ENCODE results near the gene FOXA2.
"Not testable (repeated sequence)": the region's sequence is repeated elsewhere in the genome, so short reads cannot be mapped to it uniquely, and the experiment has no call there.

The FOXA2 gene

GRCh38 chr20:22617160-22617559, 32.8 kb upstream of the FOXA2 start:
- H3K9ac ChIP-seq (ENCODE audit: insufficient read length): no peak overlapping the region
- no peak overlapping the region for H3K4me3 ChIP-seq
- TF ChIP-seq EZH2 (IDR thresholded peaks at IDR 0.05) (no peak), FOXP2 (optimal IDR thresholded peaks at IDR 0.05; ENCODE audit: control extremely low read depth, extremely low read length, insufficient read depth) (no peak), POLR2AphosphoS5 (IDR thresholded peaks at IDR 0.05; ENCODE audit: borderline replicate concordance, low read depth, low read length) (no peak)
- no peaks in the 10 kb centered on the region for H3K36me3 ChIP-seq (ENCODE audit: insufficient read depth, low read length)
- no peak overlapping the region for H3K27ac ChIP-seq
- no peak for DNase-seq (ENCODE audit: low read depth, low spot score)
- H3K9me3 ChIP-seq (ENCODE audit: low read depth, low read length): no peaks in the 10 kb centered on the region

DNA sequence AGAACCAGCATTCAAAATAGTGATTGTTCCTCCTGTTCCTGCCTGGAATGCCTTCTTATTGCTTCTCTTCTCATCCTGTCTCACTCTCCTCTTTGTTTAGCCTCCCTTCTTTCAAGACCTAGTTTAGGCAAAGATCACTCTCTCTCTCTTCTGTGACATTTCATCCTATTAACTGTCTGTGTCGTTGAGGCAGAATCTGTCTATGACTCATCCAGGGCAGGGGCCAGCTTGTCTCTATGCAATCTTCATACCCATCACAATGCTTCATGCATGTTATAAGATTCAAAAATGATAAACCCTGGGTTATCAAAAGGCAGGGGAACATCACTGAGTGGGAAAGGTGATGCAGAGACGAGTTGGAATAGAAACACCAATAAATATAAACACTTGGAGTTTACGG, 32.2 kb upstream of the FOXA2 start:
- Histone ChIP-seq H3K9me3 (ENCODE audit: low read depth, low read length) (no peaks in the 10 kb centered on the region), H3K36me3 (ENCODE audit: insufficient read depth, low read length) (no peaks in the 10 kb centered on the region), H3K27ac (no peak overlapping the region), H3K4me3 (no peak overlapping the region), H3K9ac (ENCODE audit: insufficient read length) (no peak overlapping the region)
- no peak for DNase-seq (ENCODE audit: low read depth, low spot score)
- no peak for TF ChIP-seq POLR2AphosphoS5 (IDR thresholded peaks at IDR 0.05; ENCODE audit: borderline replicate concordance, low read depth, low read length)
- TF ChIP-seq EZH2 (IDR thresholded peaks at IDR 0.05): no peak
- TF ChIP-seq FOXP2 (optimal IDR thresholded peaks at IDR 0.05; ENCODE audit: control extremely low read depth, extremely low read length, insufficient read depth): no peak

- H3K4me3 ChIP-seq: no peak overlapping the region
- DNase-seq (ENCODE audit: low read depth, low spot score): no peak
- no peaks in the 10 kb centered on the region for H3K36me3 ChIP-seq (ENCODE audit: insufficient read depth, low read length)
- no peak overlapping the region for H3K27ac ChIP-seq
- TF ChIP-seq POLR2AphosphoS5 (IDR thresholded peaks at IDR 0.05; ENCODE audit: borderline replicate concordance, low read depth, low read length) (no peak), FOXP2 (optimal IDR thresholded peaks at IDR 0.05; ENCODE audit: control extremely low read depth, extremely low read length, insufficient read depth) (no peak)
- no peak overlapping the region for H3K9ac ChIP-seq (ENCODE audit: insufficient read length)
- no peaks in the 10 kb centered on the region for H3K9me3 ChIP-seq (ENCODE audit: low read depth, low read length)
Observed at GRCh38 chr20:22615425-22615824, 31.1 kb upstream of the FOXA2 start.

GRCh38 chr20:22611636-22612035, 27.3 kb upstream of the FOXA2 start:
- no peak overlapping the region for H3K9ac ChIP-seq (ENCODE audit: insufficient read length)
- TF ChIP-seq FOXP2 (optimal IDR thresholded peaks at IDR 0.05; ENCODE audit: control extremely low read depth, extremely low read length, insufficient read depth) (no peak), POLR2AphosphoS5 (IDR thresholded peaks at IDR 0.05; ENCODE audit: borderline replicate concordance, low read depth, low read length) (no peak), EZH2 (IDR thresholded peaks at IDR 0.05) (no peak)
- no peak overlapping the region for H3K27ac ChIP-seq
- no peak overlapping the region for H3K4me3 ChIP-seq
- DNase-seq (ENCODE audit: low read depth, low spot score): no peak
- H3K9me3 ChIP-seq (ENCODE audit: low read depth, low read length): no peaks in the 10 kb centered on the region
- no peaks in the 10 kb centered on the region for H3K36me3 ChIP-seq (ENCODE audit: insufficient read depth, low read length)

GRCh38 chr20:22607695-22608094, 23.3 kb upstream of the FOXA2 start:
- no peak overlapping the region for H3K4me3 ChIP-seq
- TF ChIP-seq EZH2 (IDR thresholded peaks at IDR 0.05): no peak
- no peak overlapping the region for H3K27ac ChIP-seq
- no peak overlapping the region for H3K9ac ChIP-seq (ENCODE audit: insufficient read length)
- no peaks in the 10 kb centered on the region for H3K36me3 ChIP-seq (ENCODE audit: insufficient read depth, low read length)
- H3K9me3 ChIP-seq (ENCODE audit: low read depth, low read length): no peaks in the 10 kb centered on the region
- DNase-seq (ENCODE audit: low read depth, low spot score): no peak

DNA sequence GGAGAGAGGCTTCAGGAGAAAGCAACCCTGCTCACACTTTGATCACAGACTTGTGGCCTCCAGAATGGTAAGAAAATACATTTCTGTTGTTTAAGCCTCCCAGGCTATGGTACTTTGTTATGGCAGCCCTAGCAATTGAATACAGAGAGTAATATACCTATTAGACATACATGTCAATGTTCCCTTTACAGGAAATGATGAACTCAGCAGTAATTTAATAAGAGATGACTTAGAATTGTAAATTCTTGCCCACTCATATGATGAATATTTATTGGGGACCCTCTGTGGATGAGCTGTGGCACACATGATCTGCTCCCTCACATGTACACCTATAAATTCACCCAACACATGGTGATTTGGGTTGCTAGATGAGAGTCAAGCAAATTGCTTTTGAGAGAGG, 20.4 kb upstream of the FOXA2 start:
- TF ChIP-seq POLR2AphosphoS5 (IDR thresholded peaks at IDR 0.05; ENCODE audit: borderline replicate concordance, low read depth, low read length) (no peak), EZH2 (IDR thresholded peaks at IDR 0.05) (no peak), FOXP2 (optimal IDR thresholded peaks at IDR 0.05; ENCODE audit: control extremely low read depth, extremely low read length, insufficient read depth) (no peak)
- H3K27ac ChIP-seq: no peak overlapping the region

GRCh38 chr20:22601361-22602141, 17.2 kb upstream of the FOXA2 start:
- TF ChIP-seq FOXP2 (optimal IDR thresholded peaks at IDR 0.05; ENCODE audit: control extremely low read depth, extremely low read length, insufficient read depth) (no peak), EZH2 (IDR thresholded peaks at IDR 0.05) (no peak), POLR2AphosphoS5 (IDR thresholded peaks at IDR 0.05; ENCODE audit: borderline replicate concordance, low read depth, low read length) (no peak)
- no peak for DNase-seq (ENCODE audit: low read depth, low spot score)
- Histone ChIP-seq H3K4me3 (no peak overlapping the region), H3K27ac (no peak overlapping the region), H3K9ac (ENCODE audit: insufficient read length) (no peak overlapping the region), H3K9me3 (ENCODE audit: low read depth, low read length) (no peaks in the 10 kb centered on the region), H3K36me3 (ENCODE audit: insufficient read depth, low read length) (no peaks in the 10 kb centered on the region)

More for the DNA sequence above, 20.4 kb upstream of the FOXA2 start:
- no peak for DNase-seq (ENCODE audit: low read depth, low spot score)
- Histone ChIP-seq H3K9me3 (ENCODE audit: low read depth, low read length) (no peaks in the 10 kb centered on the region), H3K36me3 (ENCODE audit: insufficient read depth, low read length) (no peaks in the 10 kb centered on the region), H3K9ac (ENCODE audit: insufficient read length) (no peak overlapping the region), H3K4me3 (no peak overlapping the region)

DNA sequence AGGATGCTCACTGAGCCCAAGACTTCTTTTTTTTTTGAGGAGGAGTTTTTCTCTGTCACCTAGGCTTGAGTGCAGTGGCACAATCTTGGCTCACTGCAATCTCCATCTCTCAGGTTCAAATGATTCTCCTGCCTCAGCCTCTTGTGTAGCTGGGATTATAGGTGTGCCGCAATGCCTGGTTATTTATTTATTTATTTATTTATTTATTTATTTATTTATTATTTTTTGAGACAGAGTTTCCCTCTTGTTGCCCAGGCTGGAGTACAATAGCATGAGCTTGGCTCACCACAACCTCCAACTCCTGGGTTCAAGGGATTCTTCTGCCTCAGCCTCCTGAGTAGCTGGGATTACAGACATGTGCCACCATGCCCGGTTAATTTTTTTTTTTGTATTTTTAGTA, 14.9 kb upstream of the FOXA2 start:
- not testable (repeated sequence) for H3K27ac ChIP-seq; DNase-seq (ENCODE audit: low read depth, low spot score); H3K9me3 ChIP-seq (ENCODE audit: low read depth, low read length); H3K9ac ChIP-seq (ENCODE audit: insufficient read length); H3K4me3 ChIP-seq; H3K36me3 ChIP-seq (ENCODE audit: insufficient read depth, low read length)

DNA sequence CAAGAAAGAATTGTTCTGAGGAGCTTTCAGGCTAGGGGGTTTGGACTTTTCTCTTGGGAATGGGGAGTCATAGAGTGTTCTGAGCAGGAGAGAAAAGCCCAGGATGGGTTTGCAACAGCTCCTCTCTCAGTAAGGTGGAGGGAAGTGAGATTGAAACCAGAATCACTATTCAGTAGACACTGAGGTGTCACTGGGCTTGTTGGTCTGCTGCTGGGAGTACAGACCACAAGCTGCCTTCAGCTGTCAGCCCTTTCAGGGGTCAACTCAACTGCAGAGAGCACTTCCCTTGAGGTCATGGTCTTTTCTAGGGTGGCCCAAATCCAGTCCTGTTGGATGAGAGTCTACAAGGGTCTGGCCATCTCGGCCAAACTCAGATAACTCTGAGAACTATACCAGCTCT, 12.9 kb upstream of the FOXA2 start:
- H3K36me3 ChIP-seq (ENCODE audit: insufficient read depth, low read length): no peaks in the 10 kb centered on the region

More for the DNA sequence above, 12.9 kb upstream of the FOXA2 start:
- no peak overlapping the region for H3K27ac ChIP-seq
- H3K9me3 ChIP-seq (ENCODE audit: low read depth, low read length): no peaks in the 10 kb centered on the region
- no peak for DNase-seq (ENCODE audit: low read depth, low spot score)
- H3K4me3 ChIP-seq: no peak overlapping the region
- TF ChIP-seq FOXP2 (optimal IDR thresholded peaks at IDR 0.05; ENCODE audit: control extremely low read depth, extremely low read length, insufficient read depth) (no peak), EZH2 (IDR thresholded peaks at IDR 0.05) (no peak), POLR2AphosphoS5 (IDR thresholded peaks at IDR 0.05; ENCODE audit: borderline replicate concordance, low read depth, low read length) (no peak)
- H3K9ac ChIP-seq (ENCODE audit: insufficient read length): no peak overlapping the region

Data from SK-N-MC (cell line).